Measurements from ENCODE around the gene FBXW2. TPM values are rescaled to one million over a fixed set of nuclear protein-coding genes. Genes with fewer than 3 reads are reported as not detected.

Gene FBXW2
- total and polyA plus RNA-seq, 10 of the 15 experiments (the other 5 are each of a cell fraction or from before 2014, with no cell fraction given), result 2.9 to 56.9 (median 39.1) TPM

DNA sequence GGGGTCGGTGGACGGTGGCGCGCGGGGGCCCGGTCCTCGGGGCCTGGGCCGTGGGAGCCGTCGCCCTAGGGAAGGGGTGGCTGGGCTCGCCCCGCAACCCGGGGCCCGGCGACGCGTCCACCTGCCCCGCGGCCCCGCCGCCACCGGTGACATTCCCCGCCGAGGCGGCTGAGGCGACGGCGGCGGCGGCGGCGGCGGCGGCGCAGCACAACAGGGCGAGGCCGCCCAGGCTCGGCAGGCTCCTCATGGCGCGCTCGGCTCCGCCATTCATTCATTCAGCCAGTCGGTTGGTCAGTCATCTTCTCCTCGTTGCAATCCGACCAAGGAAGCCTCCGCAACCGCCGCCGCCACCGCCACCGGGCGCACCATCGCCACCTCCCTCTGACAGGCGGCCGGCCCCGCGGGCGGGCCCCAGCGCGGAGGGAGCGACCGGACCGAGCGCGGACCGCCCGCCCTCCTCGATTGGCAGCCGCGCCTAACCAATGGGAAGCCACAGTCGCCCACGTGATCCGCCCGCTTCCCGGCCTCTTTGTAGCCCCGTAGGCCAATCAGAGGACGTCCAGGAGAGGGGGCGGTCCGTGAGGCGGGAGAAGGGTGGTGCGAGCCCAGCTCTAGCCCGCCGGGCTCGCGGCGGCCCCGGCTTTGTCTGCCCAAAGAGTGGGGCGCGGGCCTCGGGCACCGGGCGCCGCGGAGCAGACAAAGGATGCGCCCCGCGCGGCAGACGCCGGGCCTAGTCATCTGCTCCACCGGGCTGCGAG is 78.9 kb downstream of the FBXW2 start, which contains the start of gene MEGF9:
MEGF9 (minus strand) TSS at position 383 of the 758 bp plus-strand sequence; CDS start at position 271, 112 bp downstream.
- no TSS peak for BruUV-seq (replicated peaks)
- H3K4me1 ChIP-seq (ENCODE audit: control insufficient read depth, insufficient read depth, low read length), result peaks cover 15% of the 10 kb centered on the region
- peak within 1 kb of the TSS; percentile 80 for H3K4me3 ChIP-seq
- no peaks in the 10 kb centered on the region for H4K20me1 ChIP-seq (ENCODE audit: control insufficient read depth, insufficient read depth)
- ChIA-PET CTCF (interaction anchor here (1.0 to 1.6 kb wide), 2 partner anchors 17 to 357 kb away, joined by 3 read pairs; no protein-coding TSS in a partner anchor), SMC1A (ENCODE audit: uncharacterized antibody, unreplicated experiment) (no interaction called here), POLR2A (no interaction called here), RAD21 (ENCODE audit: unreplicated experiment) (no interaction called here)
- FAIRE-seq, result peak; percentile 59
- no peak within 1 kb of the TSS; the same call in none of the 2 replicates for H3K27ac ChIP-seq (ENCODE audit: control insufficient read depth, insufficient read depth)
- in situ Hi-C loops (cut with MboI), result no loop called here
- WGBS (ENCODE audit: insufficient coverage, insufficient replicate concordance, low lambda C conversion rate, missing lambda C conversion rate), result 1% methylated on average over 74 of the region's 102 CpGs
- no peaks in the 10 kb centered on the region for H3K36me3 ChIP-seq (ENCODE audit: control insufficient read depth in 2 of 2, insufficient read depth in 2 of 2, low read length in 1 of 2)
- DNase-seq (ENCODE audit: low read depth, low spot score), result peak; percentile 81
- no peaks in the 10 kb centered on the region; the same call in 1 of the 2 replicates for H3K79me2 ChIP-seq (ENCODE audit: control insufficient read depth, insufficient read depth, low read length)
- peak; percentile 99 for ATAC-seq
- peak within 1 kb of the TSS; percentile 84 for H3K4me2 ChIP-seq (ENCODE audit: control insufficient read depth, insufficient read depth)
- H3K9ac ChIP-seq (ENCODE audit: control insufficient read depth, insufficient read depth, low read length), result peak within 1 kb of the TSS; percentile 71
- intact Hi-C loops (cut with micrococcal nuclease; ENCODE audit: unreplicated experiment), result loop anchor here (5.0 kb wide), 1 partner anchor 97 kb away; no protein-coding TSS in a partner anchor
- H3K9me3 ChIP-seq (replicated peaks; ENCODE audit: control insufficient read depth, insufficient read depth, low read length), result no peaks in the 10 kb centered on the region; the same call in 2 of the 3 replicates
- peak within 1 kb of the TSS; percentile 81 for H2AFZ ChIP-seq (ENCODE audit: control insufficient read depth, low read depth, low read length)
- H3K27me3 ChIP-seq (replicated peaks in 1 of 2; ENCODE audit: control insufficient read depth in 2 of 2, insufficient read depth in 2 of 2, low read length in 1 of 2), result no peaks in the 10 kb centered on the region
- TF ChIP-seq TCF7 (IDR thresholded peaks at IDR 0.05; ENCODE audit: borderline replicate concordance) (no peak), IKZF2 (IDR thresholded peaks at IDR 0.05) (no peak), TCF12 (IDR thresholded peaks at IDR 0.05; ENCODE audit: low read depth, low read length) (no peak), ZNF384 (IDR thresholded peaks at IDR 0.05; ENCODE audit: borderline replicate concordance, low read depth, low read length) (no peak), JUND (IDR thresholded peaks at IDR 0.05; ENCODE audit: low read depth, low read length) (no peak), HCFC1 (IDR thresholded peaks at IDR 0.05; ENCODE audit: low read length) (no peak), FOS (IDR thresholded peaks at IDR 0.05; ENCODE audit: borderline replicate concordance, extremely low read depth, insufficient read length) (peak; percentile 64), EP300 (IDR thresholded peaks at IDR 0.05; ENCODE audit: borderline replicate concordance in 1 of 2, control insufficient read depth in 1 of 2, low read depth in 2 of 2, low read length in 2 of 2) (no peak), CEBPB (IDR thresholded peaks at IDR 0.05; ENCODE audit: borderline replicate concordance in 1 of 2, low read depth in 2 of 2, low read length in 2 of 2) (no peak)
- TF ChIP-seq, protein P1, sequence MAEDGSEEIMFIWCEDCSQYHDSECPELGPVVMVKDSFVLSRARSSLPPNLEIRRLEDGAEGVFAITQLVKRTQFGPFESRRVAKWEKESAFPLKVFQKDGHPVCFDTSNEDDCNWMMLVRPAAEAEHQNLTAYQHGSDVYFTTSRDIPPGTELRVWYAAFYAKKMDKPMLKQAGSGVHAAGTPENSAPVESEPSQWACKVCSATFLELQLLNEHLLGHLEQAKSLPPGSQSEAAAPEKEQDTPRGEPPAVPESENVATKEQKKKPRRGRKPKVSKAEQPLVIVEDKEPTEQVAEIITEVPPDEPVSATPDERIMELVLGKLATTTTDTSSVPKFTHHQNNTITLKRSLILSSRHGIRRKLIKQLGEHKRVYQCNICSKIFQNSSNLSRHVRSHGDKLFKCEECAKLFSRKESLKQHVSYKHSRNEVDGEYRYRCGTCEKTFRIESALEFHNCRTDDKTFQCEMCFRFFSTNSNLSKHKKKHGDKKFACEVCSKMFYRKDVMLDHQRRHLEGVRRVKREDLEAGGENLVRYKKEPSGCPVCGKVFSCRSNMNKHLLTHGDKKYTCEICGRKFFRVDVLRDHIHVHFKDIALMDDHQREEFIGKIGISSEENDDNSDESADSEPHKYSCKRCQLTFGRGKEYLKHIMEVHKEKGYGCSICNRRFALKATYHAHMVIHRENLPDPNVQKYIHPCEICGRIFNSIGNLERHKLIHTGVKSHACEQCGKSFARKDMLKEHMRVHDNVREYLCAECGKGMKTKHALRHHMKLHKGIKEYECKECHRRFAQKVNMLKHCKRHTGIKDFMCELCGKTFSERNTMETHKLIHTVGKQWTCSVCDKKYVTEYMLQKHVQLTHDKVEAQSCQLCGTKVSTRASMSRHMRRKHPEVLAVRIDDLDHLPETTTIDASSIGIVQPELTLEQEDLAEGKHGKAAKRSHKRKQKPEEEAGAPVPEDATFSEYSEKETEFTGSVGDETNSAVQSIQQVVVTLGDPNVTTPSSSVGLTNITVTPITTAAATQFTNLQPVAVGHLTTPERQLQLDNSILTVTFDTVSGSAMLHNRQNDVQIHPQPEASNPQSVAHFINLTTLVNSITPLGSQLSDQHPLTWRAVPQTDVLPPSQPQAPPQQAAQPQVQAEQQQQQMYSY (CRISPR knock-in tag; IDR thresholded peaks at IDR 0.05), result no peak
- TF ChIP-seq, protein P2, sequence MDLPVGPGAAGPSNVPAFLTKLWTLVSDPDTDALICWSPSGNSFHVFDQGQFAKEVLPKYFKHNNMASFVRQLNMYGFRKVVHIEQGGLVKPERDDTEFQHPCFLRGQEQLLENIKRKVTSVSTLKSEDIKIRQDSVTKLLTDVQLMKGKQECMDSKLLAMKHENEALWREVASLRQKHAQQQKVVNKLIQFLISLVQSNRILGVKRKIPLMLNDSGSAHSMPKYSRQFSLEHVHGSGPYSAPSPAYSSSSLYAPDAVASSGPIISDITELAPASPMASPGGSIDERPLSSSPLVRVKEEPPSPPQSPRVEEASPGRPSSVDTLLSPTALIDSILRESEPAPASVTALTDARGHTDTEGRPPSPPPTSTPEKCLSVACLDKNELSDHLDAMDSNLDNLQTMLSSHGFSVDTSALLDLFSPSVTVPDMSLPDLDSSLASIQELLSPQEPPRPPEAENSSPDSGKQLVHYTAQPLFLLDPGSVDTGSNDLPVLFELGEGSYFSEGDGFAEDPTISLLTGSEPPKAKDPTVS (IDR thresholded peaks at IDR 0.05; ENCODE audit: low read depth, low read length), result no peak
- TF ChIP-seq, protein P3, sequence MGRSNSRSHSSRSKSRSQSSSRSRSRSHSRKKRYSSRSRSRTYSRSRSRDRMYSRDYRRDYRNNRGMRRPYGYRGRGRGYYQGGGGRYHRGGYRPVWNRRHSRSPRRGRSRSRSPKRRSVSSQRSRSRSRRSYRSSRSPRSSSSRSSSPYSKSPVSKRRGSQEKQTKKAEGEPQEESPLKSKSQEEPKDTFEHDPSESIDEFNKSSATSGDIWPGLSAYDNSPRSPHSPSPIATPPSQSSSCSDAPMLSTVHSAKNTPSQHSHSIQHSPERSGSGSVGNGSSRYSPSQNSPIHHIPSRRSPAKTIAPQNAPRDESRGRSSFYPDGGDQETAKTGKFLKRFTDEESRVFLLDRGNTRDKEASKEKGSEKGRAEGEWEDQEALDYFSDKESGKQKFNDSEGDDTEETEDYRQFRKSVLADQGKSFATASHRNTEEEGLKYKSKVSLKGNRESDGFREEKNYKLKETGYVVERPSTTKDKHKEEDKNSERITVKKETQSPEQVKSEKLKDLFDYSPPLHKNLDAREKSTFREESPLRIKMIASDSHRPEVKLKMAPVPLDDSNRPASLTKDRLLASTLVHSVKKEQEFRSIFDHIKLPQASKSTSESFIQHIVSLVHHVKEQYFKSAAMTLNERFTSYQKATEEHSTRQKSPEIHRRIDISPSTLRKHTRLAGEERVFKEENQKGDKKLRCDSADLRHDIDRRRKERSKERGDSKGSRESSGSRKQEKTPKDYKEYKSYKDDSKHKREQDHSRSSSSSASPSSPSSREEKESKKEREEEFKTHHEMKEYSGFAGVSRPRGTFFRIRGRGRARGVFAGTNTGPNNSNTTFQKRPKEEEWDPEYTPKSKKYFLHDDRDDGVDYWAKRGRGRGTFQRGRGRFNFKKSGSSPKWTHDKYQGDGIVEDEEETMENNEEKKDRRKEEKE (IDR thresholded peaks at IDR 0.05), result no peak

All from GM12878 (cell line).